ENCODE results near the gene DIP2C.

DNA sequence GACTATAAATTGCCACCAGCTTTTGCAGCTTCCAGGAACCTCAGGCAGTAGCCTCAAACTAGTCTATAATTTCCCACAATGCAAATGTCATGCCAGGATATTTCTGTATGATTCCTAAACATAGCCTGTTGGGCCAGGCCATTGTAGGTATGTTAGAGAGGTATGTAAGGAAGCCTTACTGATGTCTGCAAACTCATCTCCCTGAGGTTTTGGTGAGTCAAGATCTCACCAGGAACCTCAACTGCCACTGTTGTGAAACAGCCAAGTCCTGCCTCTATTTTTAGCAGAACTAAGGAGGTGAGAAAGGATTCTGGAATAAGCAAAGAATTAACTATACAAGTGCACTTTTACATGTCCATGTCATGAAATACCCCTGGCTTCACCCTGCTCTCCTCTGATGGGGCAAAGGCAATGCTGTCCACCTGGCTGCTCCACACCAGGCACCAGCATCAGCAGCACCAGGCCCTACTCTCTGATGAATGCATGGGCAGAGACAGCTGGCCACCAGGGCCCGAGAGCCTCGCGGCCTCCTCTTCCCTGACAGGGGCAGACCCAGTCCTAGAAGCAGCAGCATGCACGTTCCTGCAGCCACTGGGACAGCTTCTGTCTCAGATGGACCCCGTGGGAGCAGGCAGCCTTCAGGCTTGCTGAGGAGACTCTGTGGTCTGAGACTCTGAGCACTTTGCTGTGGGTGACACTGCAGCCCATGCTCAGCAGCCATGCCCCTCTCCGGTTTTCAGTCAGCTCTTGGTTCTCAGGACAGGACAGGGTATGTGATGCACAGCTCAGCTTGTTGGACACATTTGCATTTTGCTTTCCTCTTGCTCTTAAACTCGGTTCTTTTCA, 407.0 kb downstream of the DIP2C start:
- TF ChIP-seq, protein P1, sequence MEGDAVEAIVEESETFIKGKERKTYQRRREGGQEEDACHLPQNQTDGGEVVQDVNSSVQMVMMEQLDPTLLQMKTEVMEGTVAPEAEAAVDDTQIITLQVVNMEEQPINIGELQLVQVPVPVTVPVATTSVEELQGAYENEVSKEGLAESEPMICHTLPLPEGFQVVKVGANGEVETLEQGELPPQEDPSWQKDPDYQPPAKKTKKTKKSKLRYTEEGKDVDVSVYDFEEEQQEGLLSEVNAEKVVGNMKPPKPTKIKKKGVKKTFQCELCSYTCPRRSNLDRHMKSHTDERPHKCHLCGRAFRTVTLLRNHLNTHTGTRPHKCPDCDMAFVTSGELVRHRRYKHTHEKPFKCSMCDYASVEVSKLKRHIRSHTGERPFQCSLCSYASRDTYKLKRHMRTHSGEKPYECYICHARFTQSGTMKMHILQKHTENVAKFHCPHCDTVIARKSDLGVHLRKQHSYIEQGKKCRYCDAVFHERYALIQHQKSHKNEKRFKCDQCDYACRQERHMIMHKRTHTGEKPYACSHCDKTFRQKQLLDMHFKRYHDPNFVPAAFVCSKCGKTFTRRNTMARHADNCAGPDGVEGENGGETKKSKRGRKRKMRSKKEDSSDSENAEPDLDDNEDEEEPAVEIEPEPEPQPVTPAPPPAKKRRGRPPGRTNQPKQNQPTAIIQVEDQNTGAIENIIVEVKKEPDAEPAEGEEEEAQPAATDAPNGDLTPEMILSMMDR (IDR thresholded peaks at IDR 0.05; ENCODE audit: borderline replicate concordance, extremely low read depth, low read length, poor library complexity, severe bottlenecking), result no peak
- no peak for TF ChIP-seq EZH2 (IDR thresholded peaks at IDR 0.05; ENCODE audit: borderline replicate concordance, low read depth, low read length, severe bottlenecking)

Data from DND-41 (cell line).